BJ (cell line): ENCODE results near the gene TNFSF11. TPM values are rescaled to one million over a fixed set of nuclear protein-coding genes. Genes with fewer than 3 reads are reported as not detected.

Experiments
- CTCF ChIA-PET: fragments of 350-600 bp; formaldehyde crosslinking; extraction: SDS; loops from one replicate; lab custom pipeline; 2021; ENCODE audit warnings: antibody characterized with exemption, inconsistent platforms; lab: Yijun Ruan, JAX
- POLR2A ChIA-PET: fragments of 300-600 bp; sonication (Branson Sonifier 250); formaldehyde crosslinking; extraction: SDS; loops from one replicate; lab custom pipeline; 2021; ENCODE audit warnings: antibody characterized with exemption; lab: Charles Lee
- DNase-seq: peaks from one replicate; pipeline ENCODE4 v3.0.0-alpha.2; 2011; ENCODE audit warnings: low read depth
- H3K27me3 ChIP-seq: 2 replicates; pipeline ENCODE4 v1.6.0; 2011; ENCODE audit warnings: low read length; ENCODE audit not compliant: control insufficient read depth, insufficient read depth
- H3K36me3 ChIP-seq: 2 replicates; pipeline ENCODE4 v1.5.1; 2011; ENCODE audit warnings: low read length; ENCODE audit not compliant: control insufficient read depth, insufficient read depth
- H3K4me3 ChIP-seq: 2 replicates; pipeline ENCODE4 v1.5.1; 2011; ENCODE audit warnings: low read depth, mild to moderate bottlenecking, control low read depth, low read length
- polyA plus RNA-seq: library from polyadenylated mRNA; depleted of rRNA; stranded (reverse); fragments of >200 nt; gene quantifications from 2 replicates; pipeline ENCODE4 v1.2.3, GENCODE V29; 2011
- TF ChIP-seq, protein P1 (sequence below): IDR thresholded peaks from 2 replicates; pipeline ENCODE4 v1.5.1; 2011; ENCODE audit warnings: low read depth, mild to moderate bottlenecking, control low read depth, inconsistent platforms, low read length, moderate library complexity; ENCODE audit not compliant: insufficient read depth

The TNFSF11 gene
- polyA plus RNA-seq, 1 experiment = not detected

DNA sequence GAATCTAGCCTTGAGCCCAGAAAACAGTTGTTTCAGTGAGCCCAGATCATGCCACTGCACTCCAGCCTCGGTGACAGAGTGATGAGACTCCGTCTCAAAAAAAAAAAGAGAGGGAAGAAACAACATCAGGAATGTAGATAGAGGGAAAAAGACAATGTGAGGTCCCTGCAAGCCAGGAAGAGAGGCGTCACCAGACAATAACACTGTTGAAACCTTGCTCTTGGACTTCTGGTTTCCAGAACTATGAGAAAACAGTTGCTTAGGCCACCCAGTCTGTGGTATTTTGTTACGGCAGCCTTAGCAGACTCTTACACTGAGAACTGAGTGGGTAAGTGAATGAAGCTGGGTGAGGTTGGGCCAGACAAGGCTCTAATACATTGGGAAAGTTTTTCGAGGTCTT is 64.1 kb downstream of the TNFSF11 start:
- TF ChIP-seq, protein P1, sequence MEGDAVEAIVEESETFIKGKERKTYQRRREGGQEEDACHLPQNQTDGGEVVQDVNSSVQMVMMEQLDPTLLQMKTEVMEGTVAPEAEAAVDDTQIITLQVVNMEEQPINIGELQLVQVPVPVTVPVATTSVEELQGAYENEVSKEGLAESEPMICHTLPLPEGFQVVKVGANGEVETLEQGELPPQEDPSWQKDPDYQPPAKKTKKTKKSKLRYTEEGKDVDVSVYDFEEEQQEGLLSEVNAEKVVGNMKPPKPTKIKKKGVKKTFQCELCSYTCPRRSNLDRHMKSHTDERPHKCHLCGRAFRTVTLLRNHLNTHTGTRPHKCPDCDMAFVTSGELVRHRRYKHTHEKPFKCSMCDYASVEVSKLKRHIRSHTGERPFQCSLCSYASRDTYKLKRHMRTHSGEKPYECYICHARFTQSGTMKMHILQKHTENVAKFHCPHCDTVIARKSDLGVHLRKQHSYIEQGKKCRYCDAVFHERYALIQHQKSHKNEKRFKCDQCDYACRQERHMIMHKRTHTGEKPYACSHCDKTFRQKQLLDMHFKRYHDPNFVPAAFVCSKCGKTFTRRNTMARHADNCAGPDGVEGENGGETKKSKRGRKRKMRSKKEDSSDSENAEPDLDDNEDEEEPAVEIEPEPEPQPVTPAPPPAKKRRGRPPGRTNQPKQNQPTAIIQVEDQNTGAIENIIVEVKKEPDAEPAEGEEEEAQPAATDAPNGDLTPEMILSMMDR = no peak
- POLR2A ChIA-PET = no interaction called here
- H3K4me3 ChIP-seq = no peak overlapping the region
- CTCF ChIA-PET = interaction anchor here (1.0 kb wide), 1 partner anchor 16 kb away, joined by 4 read pairs; no protein-coding TSS in a partner anchor
- DNase-seq = no peak
- H3K36me3 ChIP-seq = no peaks in the 10 kb centered on the region
- H3K27me3 ChIP-seq = no peaks in the 10 kb centered on the region

- Histone ChIP-seq H3K4me3 (no peak overlapping the region), H3K36me3 (no peaks in the 10 kb centered on the region), H3K27me3 (no peaks in the 10 kb centered on the region)
- ChIA-PET CTCF (interaction anchor here (1.0 kb wide), 1 partner anchor 16 kb away, joined by 4 read pairs; no protein-coding TSS in a partner anchor), POLR2A (no interaction called here)
- TF ChIP-seq, protein P1 = no peak
- no peak for DNase-seq
Observed at GRCh38 chr13:42638886-42639285, 64.9 kb downstream of the TNFSF11 start.

DNA sequence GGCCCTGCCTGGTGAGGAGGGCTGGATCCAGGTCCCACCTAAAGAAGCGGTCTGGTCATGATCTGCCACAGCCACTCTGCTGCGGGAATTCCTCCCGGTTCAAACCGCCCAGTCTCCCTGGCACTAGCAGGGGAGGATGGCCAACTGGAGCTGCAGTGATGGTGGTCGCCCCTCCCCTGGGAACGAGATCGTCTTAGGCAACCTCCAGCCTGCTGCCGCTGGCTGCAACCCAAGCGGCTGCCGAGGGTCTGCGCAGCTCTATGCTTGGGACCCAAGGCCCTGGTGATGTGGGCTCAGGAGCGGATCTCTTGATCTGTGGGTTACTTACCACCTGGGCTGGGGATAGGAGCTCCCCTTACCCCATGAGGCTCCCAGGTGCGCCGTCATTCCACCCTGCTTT is 69.1 kb downstream of the TNFSF11 start:
- Histone ChIP-seq H3K27me3 (no peaks in the 10 kb centered on the region), H3K36me3 (no peaks in the 10 kb centered on the region), H3K4me3 (no peak overlapping the region)
- POLR2A ChIA-PET = no interaction called here
- no peak for DNase-seq
- TF ChIP-seq, protein P1 = no peak
- CTCF ChIA-PET = no interaction called here

DNA sequence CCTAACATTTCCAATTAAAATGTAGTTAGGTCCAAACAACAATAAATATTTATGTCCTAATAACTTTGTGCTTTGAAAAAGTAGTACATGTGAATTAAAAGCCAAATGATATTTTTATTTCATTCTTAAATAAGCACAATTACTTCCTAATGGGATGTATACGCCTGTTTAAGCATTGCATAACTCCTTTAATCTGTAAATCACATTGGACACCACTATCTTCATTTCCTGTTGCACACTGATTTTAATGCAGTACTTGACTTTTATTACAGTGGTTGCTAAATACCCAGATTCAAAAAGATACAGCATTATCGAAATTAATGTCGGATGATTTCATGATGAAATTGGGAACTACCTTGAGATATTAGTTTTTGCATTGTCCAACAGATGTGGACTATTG is 70.9 kb downstream of the TNFSF11 start:
- H3K27me3 ChIP-seq = 0 out of 2 replicates have a peak, but pooled peaks cover under 1% of the 10 kb centered on the region
- no peak overlapping the region for H3K4me3 ChIP-seq
- no peak for DNase-seq
- TF ChIP-seq, protein P1 = no peak
- ChIA-PET POLR2A (no interaction called here), CTCF (no interaction called here)
- H3K36me3 ChIP-seq = no peaks in the 10 kb centered on the region

DNA sequence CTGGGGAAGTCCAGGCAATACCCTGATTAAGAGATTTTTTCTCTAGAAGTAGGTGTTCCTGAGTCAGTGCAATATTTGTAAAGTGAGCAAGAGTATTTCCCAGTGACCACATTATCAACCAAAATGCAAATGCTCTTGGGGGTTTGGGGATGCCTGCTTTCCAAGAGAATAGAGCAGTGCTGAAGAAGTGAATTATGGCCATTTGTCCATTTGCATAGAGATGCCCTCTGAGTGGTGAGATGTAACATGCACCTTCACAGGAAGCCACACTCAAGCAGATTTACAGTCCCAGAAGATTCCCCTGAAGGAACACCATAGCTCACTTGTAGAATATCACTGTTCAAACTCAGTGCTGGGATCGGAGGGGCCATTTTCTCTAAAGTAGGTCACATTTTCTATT is 71.8 kb downstream of the TNFSF11 start:
- H3K4me3 ChIP-seq = no peak overlapping the region
- DNase-seq = no peak
- H3K27me3 ChIP-seq = peaks cover 1% of the 10 kb centered on the region; the same call in 1 of the 2 replicates
- TF ChIP-seq, protein P1 = no peak
- ChIA-PET CTCF (no interaction called here), POLR2A (no interaction called here)
- H3K36me3 ChIP-seq = no peaks in the 10 kb centered on the region
